Stimulated activated CD8-positive, alpha-beta memory T cell treated with anti-CD3 and anti-CD28 coated beads, Interleukin-15, amount 100 ng/mL, for 4 hours (primary cell): ENCODE results near the gene CADPS2.
"Not testable (repeated sequence)": the region's sequence is repeated elsewhere in the genome, so short reads cannot be mapped to it uniquely, and the experiment has no call there.

ENCODE experiments used
- DNase-seq, 2 donors: peaks; one replicate each; pipeline ENCODE4 v3.0.0-alpha.2; 2020; ENCODE audit warnings: low read depth in 2 of 2

CADPS2 gene

GRCh38 chr7:122849957-122850328, 36.3 kb downstream of the CADPS2 start:
- no peak for DNase-seq

- no peak for DNase-seq
Observed at GRCh38 chr7:122849322-122849956, 36.8 kb downstream of the CADPS2 start.

GRCh38 chr7:122847871-122848473, 38.3 kb downstream of the CADPS2 start:
- DNase-seq: no peak

GRCh38 chr7:122846591-122846990, 39.7 kb downstream of the CADPS2 start:
- DNase-seq: no peak

GRCh38 chr7:122845286-122845685, 41.0 kb downstream of the CADPS2 start:
- no peak for DNase-seq

- no peak for DNase-seq
Observed at GRCh38 chr7:122844191-122844988, 41.9 kb downstream of the CADPS2 start.

GRCh38 chr7:122842971-122843370, 43.3 kb downstream of the CADPS2 start:
- DNase-seq: no peak

- DNase-seq: not testable (repeated sequence)
Observed at GRCh38 chr7:122836286-122836685, 50.0 kb downstream of the CADPS2 start.

- not testable (repeated sequence) for DNase-seq
Observed at GRCh38 chr7:122834571-122834942, 51.7 kb downstream of the CADPS2 start.

GRCh38 chr7:122833888-122834570, 52.2 kb downstream of the CADPS2 start:
- no peak for DNase-seq

GRCh38 chr7:122831436-122831835, 54.8 kb downstream of the CADPS2 start:
- no peak for DNase-seq

GRCh38 chr7:122829962-122830361, 56.3 kb downstream of the CADPS2 start:
- no peak for DNase-seq

- no peak for DNase-seq
Observed at GRCh38 chr7:122827763-122828162, 58.5 kb downstream of the CADPS2 start.

GRCh38 chr7:122813845-122814244, 72.4 kb downstream of the CADPS2 start:
- DNase-seq: no peak

- no peak for DNase-seq
Observed at GRCh38 chr7:122803851-122804250, 82.4 kb downstream of the CADPS2 start.

GRCh38 chr7:122803323-122803722, 82.9 kb downstream of the CADPS2 start:
- DNase-seq: no peak

GRCh38 chr7:122802301-122802751, 83.9 kb downstream of the CADPS2 start:
- DNase-seq: no peak

- DNase-seq: no peak
Observed at GRCh38 chr7:122791959-122792545, 94.2 kb downstream of the CADPS2 start.

- no peak for DNase-seq
Observed at GRCh38 chr7:122790591-122790990, 95.7 kb downstream of the CADPS2 start.

- DNase-seq: no peak
Observed at GRCh38 chr7:122790132-122790531, 96.1 kb downstream of the CADPS2 start.

- no peak for DNase-seq
Observed at GRCh38 chr7:122789156-122789555, 97.1 kb downstream of the CADPS2 start.
